Sigmoid colon (tissue), 4 donors: Measurements from ENCODE around the gene CLVS2.

ENCODE experiments used
- EP300 ChIP-seq, 4 donors: sonication (generic); formaldehyde crosslinking; IDR thresholded peaks; one replicate each; pipeline ENCODE4 v1.6.1; 2017; ENCODE audit warnings: antibody characterized with exemption in 4 of 4
- POLR2A ChIP-seq, 2 donors: fragments of 450-650 bp; IDR thresholded peaks; one replicate each; pipeline ENCODE4 v1.6.1; 2016; ENCODE audit warnings: antibody characterized with exemption in 2 of 2, mild to moderate bottlenecking in 2 of 2, moderate library complexity in 2 of 2
- POLR2AphosphoS5 ChIP-seq, 4 donors: sonication (generic); formaldehyde crosslinking; IDR thresholded peaks; one replicate each; pipeline ENCODE4 v1.6.1; 2017; ENCODE audit warnings: antibody characterized with exemption in 4 of 4
- TF ChIP-seq, protein P1 (sequence below), 4 experiments: fragments of 450-650 bp in 3 of 4; fragments of 200-600 bp in 1 of 4; IDR thresholded peaks; one replicate each; pipeline ENCODE4 v1.5.1; 2016 to 2019; ENCODE audit warnings: antibody characterized with exemption in 4 of 4, mild to moderate bottlenecking in 3 of 4, moderate library complexity in 2 of 4

DNA sequence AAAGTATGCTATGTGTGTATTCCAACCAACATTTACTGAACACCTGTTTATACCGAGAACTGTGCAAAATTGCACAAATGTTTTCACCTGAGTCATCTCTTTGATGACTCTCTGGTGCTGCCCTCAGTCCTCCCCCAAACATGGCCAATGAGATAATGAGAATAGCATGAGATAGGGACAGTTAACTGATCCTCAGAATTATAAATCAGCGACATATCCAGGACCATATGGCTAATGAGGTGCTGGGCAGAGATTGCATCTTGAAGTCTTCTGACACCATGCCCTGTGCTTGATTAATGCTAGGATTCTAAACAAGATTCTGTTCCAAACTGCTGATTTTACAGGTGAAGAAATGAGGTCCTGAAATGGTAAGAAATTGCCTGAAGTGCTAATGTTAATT, 13.0 kb downstream of the CLVS2 start:
- TF ChIP-seq, protein P1, sequence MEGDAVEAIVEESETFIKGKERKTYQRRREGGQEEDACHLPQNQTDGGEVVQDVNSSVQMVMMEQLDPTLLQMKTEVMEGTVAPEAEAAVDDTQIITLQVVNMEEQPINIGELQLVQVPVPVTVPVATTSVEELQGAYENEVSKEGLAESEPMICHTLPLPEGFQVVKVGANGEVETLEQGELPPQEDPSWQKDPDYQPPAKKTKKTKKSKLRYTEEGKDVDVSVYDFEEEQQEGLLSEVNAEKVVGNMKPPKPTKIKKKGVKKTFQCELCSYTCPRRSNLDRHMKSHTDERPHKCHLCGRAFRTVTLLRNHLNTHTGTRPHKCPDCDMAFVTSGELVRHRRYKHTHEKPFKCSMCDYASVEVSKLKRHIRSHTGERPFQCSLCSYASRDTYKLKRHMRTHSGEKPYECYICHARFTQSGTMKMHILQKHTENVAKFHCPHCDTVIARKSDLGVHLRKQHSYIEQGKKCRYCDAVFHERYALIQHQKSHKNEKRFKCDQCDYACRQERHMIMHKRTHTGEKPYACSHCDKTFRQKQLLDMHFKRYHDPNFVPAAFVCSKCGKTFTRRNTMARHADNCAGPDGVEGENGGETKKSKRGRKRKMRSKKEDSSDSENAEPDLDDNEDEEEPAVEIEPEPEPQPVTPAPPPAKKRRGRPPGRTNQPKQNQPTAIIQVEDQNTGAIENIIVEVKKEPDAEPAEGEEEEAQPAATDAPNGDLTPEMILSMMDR (IDR thresholded peaks at IDR 0.05) = no peak
- TF ChIP-seq EP300 (IDR thresholded peaks at IDR 0.05) = no peak
- no peak for TF ChIP-seq POLR2AphosphoS5 (IDR thresholded peaks at IDR 0.05)
- TF ChIP-seq POLR2A (IDR thresholded peaks at IDR 0.05) = no peak
